UCSD-AML1 (cell line): Measurements from ENCODE around the gene ZFYVE21.

Source experiments
- DNase-seq: peaks from one replicate; lab custom pipeline; 2025; ENCODE audit not compliant: unreplicated experiment; lab: John Stamatoyannopoulos, UW

The ZFYVE21 gene

GRCh38 chr14:103723748-103724081 lies 8.1 kb downstream of the ZFYVE21 start:
- no peak for DNase-seq

DNA sequence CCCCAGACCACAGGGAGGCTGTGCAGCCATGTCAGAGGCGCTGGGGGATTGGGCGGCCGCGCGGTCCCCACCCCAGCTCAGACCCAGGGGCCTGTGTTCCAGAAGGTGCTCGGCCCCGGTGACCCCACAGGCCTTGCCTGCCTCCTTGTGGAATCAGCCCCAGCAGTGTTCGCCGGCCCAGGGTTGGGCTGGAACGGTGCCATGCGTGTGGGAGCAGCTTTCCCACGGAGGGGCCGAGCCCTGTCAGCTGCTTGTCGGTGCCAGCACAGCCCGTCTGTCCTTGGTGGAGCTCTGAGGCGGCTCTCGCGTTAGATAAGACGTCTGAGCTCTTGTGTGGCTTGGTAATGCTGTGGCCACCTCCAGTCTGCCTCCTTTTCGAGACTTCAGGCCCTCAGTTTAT lies 8.5 kb downstream of the ZFYVE21 start:
- no peak for DNase-seq

DNA sequence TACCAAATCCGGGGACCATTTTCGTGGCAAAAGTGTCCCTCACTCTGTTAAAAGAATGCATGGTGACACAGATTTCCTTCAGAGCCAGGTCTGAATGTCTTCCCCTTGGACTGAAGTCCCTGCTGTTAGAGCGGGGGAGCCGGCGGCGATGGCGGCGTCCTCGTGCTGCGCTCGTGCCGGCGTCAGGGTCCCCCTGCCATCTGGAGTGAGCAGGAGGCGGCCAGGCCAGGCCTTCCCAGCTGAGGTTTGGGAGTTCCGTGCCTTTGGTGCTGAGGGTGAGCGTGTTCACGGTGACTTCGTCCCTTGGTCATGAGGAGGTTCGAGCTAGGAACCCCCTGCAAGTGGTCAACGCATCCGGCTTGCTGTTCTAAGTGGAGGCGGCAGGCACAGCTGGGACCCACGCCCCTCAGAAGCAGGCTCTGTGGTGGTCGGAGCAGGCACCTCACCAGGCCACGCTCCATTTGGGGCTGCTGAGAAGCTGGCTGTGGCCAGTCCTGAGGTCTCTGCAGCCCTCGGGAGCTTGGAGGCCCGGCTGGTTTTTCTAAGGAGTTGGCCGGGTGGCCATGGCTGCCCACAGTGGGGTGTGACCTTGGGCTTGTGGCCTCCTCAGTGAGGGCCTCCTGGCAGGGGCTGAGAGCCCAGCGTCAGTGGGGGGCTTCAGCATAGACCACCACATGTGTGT lies 9.5 kb downstream of the ZFYVE21 start:
- DNase-seq: no peak

DNA sequence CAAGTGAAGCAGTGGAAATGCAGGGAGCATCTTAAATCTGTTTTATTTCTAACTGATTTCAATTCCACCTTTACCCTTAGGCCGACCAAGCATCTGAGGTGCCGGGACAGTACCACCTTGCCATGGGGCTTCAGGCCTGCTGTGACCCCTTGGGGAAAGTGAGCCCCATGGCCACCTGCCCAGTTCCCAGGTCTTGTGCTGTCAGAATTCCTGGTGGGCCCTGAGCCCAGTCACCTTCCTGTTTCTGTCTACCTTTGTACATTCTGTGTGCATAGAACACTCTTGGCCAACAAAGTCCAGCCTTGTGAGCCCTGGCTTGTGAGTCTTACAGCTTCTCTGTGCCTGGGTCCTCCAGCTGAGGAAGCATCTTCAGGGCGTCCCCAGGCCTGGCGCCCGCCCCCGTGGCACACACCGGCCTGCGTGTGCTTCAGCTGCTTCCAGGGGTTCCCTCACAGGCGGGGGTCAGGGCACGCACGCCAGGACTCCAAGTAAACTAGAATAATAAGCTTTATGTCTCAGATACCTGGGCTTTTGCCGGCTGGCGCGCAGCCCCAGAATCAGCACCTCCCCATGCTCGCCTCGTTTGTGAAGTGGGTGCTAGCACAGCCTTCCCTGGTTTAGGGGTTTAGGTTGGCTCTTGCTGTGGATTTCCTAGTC lies 10.3 kb downstream of the ZFYVE21 start:
- DNase-seq: no peak

GRCh38 chr14:103726474-103726873 lies 10.9 kb downstream of the ZFYVE21 start:
- no peak for DNase-seq

DNA sequence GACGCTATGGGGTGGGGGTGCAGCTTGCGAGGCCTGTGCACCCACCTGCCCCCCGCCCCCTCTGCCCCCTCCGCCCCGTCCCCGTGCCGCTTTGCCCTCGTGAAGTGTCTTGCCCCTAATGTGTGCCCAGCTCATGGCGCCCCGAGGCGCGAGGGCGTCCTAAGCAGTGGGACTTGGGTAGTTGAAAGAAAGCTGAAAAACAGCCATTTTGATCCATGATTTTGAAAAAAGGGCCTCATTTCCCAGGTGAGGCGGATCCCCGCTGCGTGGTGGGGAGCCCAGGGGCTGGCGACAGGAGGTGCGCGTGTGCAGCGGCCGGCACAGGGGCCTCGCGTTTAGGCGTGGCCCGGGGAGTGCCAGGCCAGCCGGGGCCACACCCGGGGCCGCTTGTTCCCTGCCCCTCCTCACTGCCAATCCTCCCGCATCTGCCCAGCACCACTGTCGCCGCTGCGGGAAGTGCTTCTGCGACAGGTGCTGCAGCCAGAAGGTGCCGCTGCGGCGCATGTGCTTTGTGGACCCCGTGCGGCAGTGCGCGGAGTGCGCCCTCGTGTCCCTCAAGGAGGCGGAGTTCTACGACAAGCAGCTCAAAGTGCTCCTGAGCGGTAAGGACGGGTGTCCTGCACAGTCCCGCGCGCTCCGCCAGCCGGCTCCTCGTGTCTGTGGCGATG lies 11.8 kb downstream of the ZFYVE21 start:
- no peak for DNase-seq

DNA sequence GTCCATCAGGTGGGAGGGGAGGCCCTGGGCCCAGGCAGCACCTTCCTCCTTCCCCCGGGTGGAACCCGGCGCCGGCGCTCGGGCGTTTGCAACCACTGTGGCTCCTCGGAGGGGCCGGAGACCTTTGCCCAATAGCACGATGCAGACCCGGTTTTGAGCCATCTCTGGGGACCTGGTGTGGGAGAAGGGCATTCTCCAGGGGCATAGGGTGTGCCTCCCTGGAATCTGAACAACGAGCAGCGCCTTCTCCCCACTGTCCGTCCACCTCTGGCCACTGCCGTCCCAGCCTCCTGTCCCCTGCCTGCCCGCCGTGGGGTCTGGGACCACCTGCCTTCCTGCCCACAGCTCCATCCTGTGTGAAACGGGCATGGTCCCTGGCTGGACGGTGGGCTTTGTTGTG lies 12.5 kb downstream of the ZFYVE21 start:
- no peak for DNase-seq

GRCh38 chr14:103728721-103729120 lies 13.1 kb downstream of the ZFYVE21 start:
- no peak for DNase-seq

DNA sequence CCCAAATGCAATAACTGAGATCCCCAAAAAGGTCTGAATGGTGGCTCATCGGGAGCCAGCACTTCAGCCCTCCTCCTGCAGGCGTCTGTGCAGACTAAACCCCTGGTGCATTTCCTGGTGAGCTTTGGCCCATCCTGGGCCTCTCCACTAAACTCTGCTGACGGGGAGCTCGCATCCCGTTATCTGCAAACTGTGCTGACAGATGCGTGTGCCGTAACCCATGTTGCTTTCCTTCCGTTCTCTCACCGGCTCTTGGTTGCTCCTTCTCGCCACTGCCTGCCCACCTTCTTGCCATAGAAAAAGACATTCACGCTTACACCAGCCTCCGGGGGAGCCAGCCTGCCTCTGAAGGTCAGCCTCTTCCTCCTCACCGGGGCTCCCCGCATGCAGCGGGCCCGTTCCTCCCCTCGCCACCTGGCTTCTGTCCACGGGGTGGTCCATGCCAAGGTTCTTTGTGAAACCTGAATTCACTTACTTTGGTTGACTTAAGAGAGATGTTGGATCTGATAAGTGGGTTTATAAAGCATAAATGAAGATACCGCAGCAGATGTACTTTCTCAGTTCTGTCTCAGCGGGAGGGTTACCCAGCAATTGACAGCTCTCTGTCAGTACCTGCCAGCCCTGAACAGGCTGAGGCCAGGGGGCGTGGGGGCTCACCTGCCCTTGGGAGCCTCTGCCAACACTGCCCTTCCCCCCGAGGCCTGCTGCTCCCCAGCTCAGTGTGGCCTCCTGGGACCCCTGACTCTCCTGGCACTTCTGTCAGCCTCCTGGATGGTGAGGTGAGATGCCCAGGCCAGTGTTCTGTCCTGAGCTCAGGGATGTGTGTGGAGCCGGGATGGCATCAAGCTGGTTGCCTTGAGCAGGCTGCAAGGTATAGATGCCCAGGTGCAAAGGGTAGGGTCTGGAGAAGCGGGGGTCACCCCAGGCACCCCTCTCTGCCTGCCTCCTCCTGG lies 14.2 kb downstream of the ZFYVE21 start:
- DNase-seq: no peak

GRCh38 chr14:103730490-103731035 lies 15.0 kb downstream of the ZFYVE21 start:
- no peak for DNase-seq

GRCh38 chr14:103731481-103731880 lies 15.9 kb downstream of the ZFYVE21 start:
- DNase-seq: no peak

- DNase-seq: no peak
Observed at GRCh38 chr14:103731916-103732867, 16.6 kb downstream of the ZFYVE21 start.

- DNase-seq: no peak
Observed at GRCh38 chr14:103732868-103733620, 17.4 kb downstream of the ZFYVE21 start.

GRCh38 chr14:103733651-103734050 lies 18.0 kb downstream of the ZFYVE21 start:
- no peak for DNase-seq

GRCh38 chr14:103734081-103734888 lies 18.7 kb downstream of the ZFYVE21 start:
- DNase-seq: no peak

- no peak for DNase-seq
Observed at GRCh38 chr14:103735022-103735421, 19.4 kb downstream of the ZFYVE21 start.

GRCh38 chr14:103735439-103735814 lies 19.8 kb downstream of the ZFYVE21 start:
- DNase-seq: no peak

- no peak for DNase-seq
Observed at GRCh38 chr14:103735815-103736545, 20.4 kb downstream of the ZFYVE21 start.
